Measurements from ENCODE around the gene ZBTB7C. TPM values are rescaled to one million over a fixed set of nuclear protein-coding genes. Genes with fewer than 3 reads are reported as not detected.
A peak's percentile ranks its signal among the peaks of the same experiment; 100 is the strongest.

Gene ZBTB7C
- total and polyA plus RNA-seq, 9 of the 15 experiments (the other 6 are each of a cell fraction or from before 2014, with no cell fraction given), result not detected

DNA sequence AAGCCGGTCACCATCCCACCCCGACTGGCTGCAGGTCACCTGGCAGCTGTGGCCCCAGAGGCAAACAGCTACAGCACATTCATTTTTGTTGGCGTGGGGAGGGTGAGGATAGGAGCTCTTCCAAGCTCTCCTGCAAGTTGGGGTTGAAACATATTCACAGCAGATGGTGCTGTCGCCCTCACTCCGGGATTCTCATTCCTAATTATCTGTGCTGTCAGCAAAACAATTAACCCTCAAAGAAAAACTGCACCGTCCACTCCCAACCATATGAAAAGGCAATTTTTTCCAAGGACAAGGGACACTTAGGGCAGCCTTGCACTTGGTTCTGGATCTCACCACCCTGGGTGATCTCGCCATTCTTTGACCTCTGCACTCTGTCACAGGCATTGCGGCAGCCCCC is 68.6 kb downstream of the ZBTB7C start:
- no peak for FAIRE-seq
- intact Hi-C loops (cut with micrococcal nuclease), result no loop called here
- CTCF ChIA-PET (ENCODE audit: low intra/inter-chr PET ratio), result no interaction called here

DNA sequence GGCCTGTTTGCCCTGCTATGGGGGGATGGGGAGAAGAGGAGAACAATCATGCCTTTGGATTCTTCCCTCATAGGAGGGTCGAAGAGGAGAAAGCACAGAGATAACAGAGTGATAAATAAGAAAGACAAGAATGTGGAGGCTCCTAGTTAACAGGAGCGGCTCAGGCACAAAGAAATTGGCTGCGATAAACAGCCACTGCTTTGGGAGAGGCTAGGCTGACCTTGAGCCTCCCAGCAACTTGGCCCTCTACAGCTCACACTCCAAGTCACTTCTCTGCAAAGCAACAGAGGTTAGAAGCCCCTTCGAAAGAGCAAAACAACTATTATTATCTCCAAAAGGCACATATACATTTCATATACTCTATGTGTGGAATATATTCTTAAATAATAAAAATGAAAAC is 69.5 kb downstream of the ZBTB7C start:
- H2AFZ ChIP-seq (ENCODE audit: low read depth, low read length), result no peak overlapping the region
- 0 out of 2 replicates have a peak, but pooled peaks cover 2% of the 10 kb centered on the region for H4K20me1 ChIP-seq (replicated peaks; ENCODE audit: control insufficient read depth, insufficient read depth, low read length)
- no peaks in the 10 kb centered on the region; a peak in 1 of 5 replicates for H3K27me3 ChIP-seq (ENCODE audit: control insufficient read depth in 2 of 2, insufficient read depth in 2 of 2, low read length in 2 of 2)
- no peaks in the 10 kb centered on the region; a peak in 1 of 5 replicates for H3K4me1 ChIP-seq (replicated peaks in 1 of 2; ENCODE audit: control insufficient read depth in 2 of 2, insufficient read depth in 2 of 2, low read length in 2 of 2)
- ChIA-PET CTCF (ENCODE audit: low intra/inter-chr PET ratio) (no interaction called here), POLR2A (no interaction called here)
- in situ Hi-C loops (cut with MboI) (no loop called here), intact Hi-C loops (cut with micrococcal nuclease) (no loop called here)
- no peak for FAIRE-seq
- H3K27ac ChIP-seq (ENCODE audit: extremely low read depth, low read depth, low read length), result no peak overlapping the region
- TF ChIP-seq SLC30A9 (CRISPR knock-in tag; IDR thresholded peaks at IDR 0.05) (no peak), CHCHD3 (CRISPR knock-in tag; IDR thresholded peaks at IDR 0.05) (no peak), HDGF (IDR thresholded peaks at IDR 0.05) (no peak), RBM25 (IDR thresholded peaks at IDR 0.05; ENCODE audit: low read depth, low read length, severe bottlenecking) (peak; percentile 1), HDAC3 (IDR thresholded peaks at IDR 0.05; ENCODE audit: borderline replicate concordance, partially characterized antibody) (no peak), ZZZ3 (IDR thresholded peaks at IDR 0.05) (no peak), LARP7 (IDR thresholded peaks at IDR 0.05) (no peak)
- TF ChIP-seq, protein P1, sequence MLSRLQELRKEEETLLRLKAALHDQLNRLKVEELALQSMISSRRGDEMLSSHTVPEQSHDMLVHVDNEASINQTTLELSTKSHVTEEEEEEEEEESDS (CRISPR knock-in tag; IDR thresholded peaks at IDR 0.05), result no peak
- no TSS peak for BruUV-seq (replicated peaks)
- no peaks in the 10 kb centered on the region for H3K79me2 ChIP-seq (ENCODE audit: control insufficient read depth, insufficient read depth, low read length)
- H3K9me1 ChIP-seq (ENCODE audit: control insufficient read depth, insufficient read depth, low read length), result no peaks in the 10 kb centered on the region
- 0% methylated on average over 4 of the region's 4 CpGs for WGBS (ENCODE audit: insufficient coverage, low coverage, missing lambda C conversion rate)
- no peak for ATAC-seq
- no peak overlapping the region for H3K4me3 ChIP-seq
- no peak overlapping the region for H3K9ac ChIP-seq (ENCODE audit: insufficient read depth in 1 of 2, low read depth in 2 of 2, low read length in 2 of 2)
- DNase-seq (ENCODE audit: extremely low read depth in 1 of 4, low spot score in 3 of 4), result no peak
- H3K9me3 ChIP-seq (replicated peaks; ENCODE audit: control insufficient read depth, insufficient read depth, low read depth, low read length), result no peaks in the 10 kb centered on the region
- H3K36me3 ChIP-seq (ENCODE audit: control insufficient read depth, insufficient read depth, low read length), result no peaks in the 10 kb centered on the region
- no peak overlapping the region for H3K4me2 ChIP-seq (ENCODE audit: insufficient read depth, low read length)

More for the DNA sequence above, 68.6 kb downstream of the ZBTB7C start:
- Histone ChIP-seq H3K9ac (ENCODE audit: insufficient read depth in 1 of 2, low read depth in 2 of 2, low read length in 2 of 2) (no peak overlapping the region), H3K79me2 (ENCODE audit: control insufficient read depth, insufficient read depth, low read length) (no peaks in the 10 kb centered on the region), H2AFZ (ENCODE audit: low read depth, low read length) (no peak overlapping the region), H3K9me1 (ENCODE audit: control insufficient read depth, insufficient read depth, low read length) (no peaks in the 10 kb centered on the region), H3K27me3 (ENCODE audit: control insufficient read depth in 2 of 2, insufficient read depth in 2 of 2, low read length in 2 of 2) (no peaks in the 10 kb centered on the region; a peak in 1 of 5 replicates), H3K4me1 (replicated peaks in 1 of 2; ENCODE audit: control insufficient read depth in 2 of 2, insufficient read depth in 2 of 2, low read length in 2 of 2) (no peaks in the 10 kb centered on the region; a peak in 1 of 5 replicates), H3K27ac (ENCODE audit: extremely low read depth, low read depth, low read length) (no peak overlapping the region), H4K20me1 (replicated peaks; ENCODE audit: control insufficient read depth, insufficient read depth, low read length) (0 out of 2 replicates have a peak, but pooled peaks cover 2% of the 10 kb centered on the region), H3K4me3 (no peak overlapping the region), H3K4me2 (ENCODE audit: insufficient read depth, low read length) (no peak overlapping the region), H3K9me3 (replicated peaks; ENCODE audit: control insufficient read depth, insufficient read depth, low read depth, low read length) (no peaks in the 10 kb centered on the region), H3K36me3 (ENCODE audit: control insufficient read depth, insufficient read depth, low read length) (no peaks in the 10 kb centered on the region)
- TF ChIP-seq C11orf30 (IDR thresholded peaks at IDR 0.05; ENCODE audit: low read depth) (peak; percentile 29; the same call in 1 of the 2 replicates), ZNF217 (CRISPR knock-in tag; IDR thresholded peaks at IDR 0.05) (no peak), TEAD2 (tag; IDR thresholded peaks at IDR 0.05) (no peak)
- no peak for ATAC-seq
- POLR2A ChIA-PET, result no interaction called here
- no TSS peak for BruUV-seq (replicated peaks)
- WGBS (ENCODE audit: insufficient coverage, low coverage, missing lambda C conversion rate), result 2% methylated on average over 8 of the region's 8 CpGs
- no peak for DNase-seq (ENCODE audit: extremely low read depth in 1 of 4, low spot score in 3 of 4)
- in situ Hi-C loops (cut with MboI), result no loop called here

Measured in K562 (cell line).